NCI-H1417 treated with DMSO at 0.1 percent for 48 hours (cell line): ENCODE measurements around the gene GPR180.
A peak's percentile ranks its signal among the peaks of the same experiment; 100 is the strongest.
"Not testable (repeated sequence)": the region's sequence is repeated elsewhere in the genome, so short reads cannot be mapped to it uniquely, and the experiment has no call there.

ENCODE experiments used
- DNase-seq: peaks from one replicate; lab custom pipeline; 2025; lab: John Stamatoyannopoulos, UW

Gene GPR180

DNA sequence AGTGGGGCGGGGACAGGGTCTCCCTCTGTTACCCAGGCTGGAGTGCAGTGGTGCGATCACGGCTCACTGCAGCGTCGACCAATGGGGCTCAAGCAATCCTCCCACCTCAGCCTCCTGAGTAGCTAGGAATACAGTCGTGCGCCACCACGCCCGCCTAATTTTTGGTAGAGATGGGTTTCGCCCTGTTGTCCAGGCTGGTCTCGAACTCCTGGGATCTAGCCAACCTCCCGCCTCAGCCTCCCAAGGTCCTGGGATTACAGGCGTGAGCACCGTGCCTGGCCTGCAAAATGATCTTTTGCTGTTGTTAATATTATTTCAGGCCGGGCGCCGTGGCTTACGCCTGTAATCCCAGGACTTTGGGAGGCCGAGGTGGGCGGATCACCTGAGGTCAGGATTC lies 5.1 kb upstream of the GPR180 start:
- DNase-seq, result no peak

DNA sequence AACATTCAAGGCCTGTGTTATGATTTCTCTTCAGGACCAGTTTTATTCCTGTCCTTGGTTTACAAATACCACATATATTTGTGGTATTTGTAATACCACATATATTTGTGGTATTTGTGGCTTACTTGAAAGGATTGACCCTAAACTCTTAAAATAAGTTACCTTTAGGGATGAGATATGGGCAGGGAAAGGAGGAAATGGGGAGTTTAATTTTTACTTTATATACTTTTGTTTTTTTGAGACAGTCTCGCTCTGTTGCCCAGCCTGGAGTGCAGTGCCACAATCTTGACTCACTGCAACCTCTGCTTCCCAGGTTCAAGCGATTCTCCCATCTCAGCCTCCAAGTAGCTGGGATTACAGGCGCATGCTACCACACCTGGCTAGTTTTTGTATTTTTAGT lies 3.4 kb upstream of the GPR180 start:
- no peak for DNase-seq

DNA sequence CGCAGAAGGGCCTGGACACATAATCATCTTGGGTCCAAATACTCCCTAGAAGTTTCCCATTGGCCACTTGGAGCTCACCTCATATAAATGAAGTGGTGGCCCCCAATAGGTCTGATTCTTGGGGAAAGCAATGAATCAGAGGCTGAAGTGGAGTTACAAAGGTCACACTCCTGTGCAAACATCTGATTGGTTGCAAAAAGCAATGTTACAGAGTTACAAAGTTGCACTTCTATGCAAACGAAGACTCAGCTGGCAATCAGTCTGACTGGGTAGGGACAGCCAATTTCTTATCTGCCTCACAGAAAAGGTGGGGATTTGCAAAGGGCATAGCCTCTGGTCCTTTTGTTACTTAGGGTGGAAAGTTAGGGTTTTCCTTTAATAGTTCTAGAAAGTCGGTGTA lies 1.8 kb upstream of the GPR180 start:
- no peak for DNase-seq

DNA sequence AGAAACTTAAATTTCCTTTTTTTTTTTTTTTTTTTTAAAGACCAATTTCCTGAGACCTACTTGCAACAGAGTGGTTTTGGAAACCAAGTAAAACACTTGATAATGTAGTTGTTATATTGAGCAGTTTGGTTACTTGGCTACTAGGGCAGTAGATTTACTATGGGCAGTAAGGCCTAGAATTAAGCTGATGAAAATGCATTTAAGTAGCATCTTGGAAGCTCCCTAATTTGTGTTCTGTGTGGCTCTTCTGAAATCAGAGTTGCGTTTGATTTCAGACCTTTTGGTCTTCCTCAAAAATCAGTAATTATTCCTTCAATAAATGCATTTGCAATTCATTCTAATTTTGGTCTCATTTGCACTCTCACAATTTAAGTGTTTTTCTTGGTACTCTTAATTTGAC lies 810 bp downstream of the GPR180 start:
- no peak for DNase-seq

DNA sequence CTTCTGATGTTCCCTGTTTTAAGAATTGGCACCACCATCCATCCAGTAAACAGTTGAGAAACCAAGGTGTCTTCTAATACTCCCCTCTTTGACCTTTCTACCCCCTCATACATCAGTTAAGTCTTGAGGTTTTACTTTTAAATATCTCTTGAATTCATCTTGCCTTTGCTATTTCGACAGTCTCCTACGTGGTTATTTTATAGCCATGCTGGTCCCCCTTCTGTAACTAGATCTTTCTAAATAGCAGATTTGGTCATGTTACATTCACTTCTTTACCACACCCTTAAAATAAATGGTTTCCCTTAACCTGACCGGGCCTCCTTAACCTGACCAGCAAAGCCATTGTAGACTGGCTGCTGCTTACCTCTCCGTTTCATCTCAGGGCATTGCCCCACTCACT lies 5.4 kb downstream of the GPR180 start:
- DNase-seq, result no peak

DNA sequence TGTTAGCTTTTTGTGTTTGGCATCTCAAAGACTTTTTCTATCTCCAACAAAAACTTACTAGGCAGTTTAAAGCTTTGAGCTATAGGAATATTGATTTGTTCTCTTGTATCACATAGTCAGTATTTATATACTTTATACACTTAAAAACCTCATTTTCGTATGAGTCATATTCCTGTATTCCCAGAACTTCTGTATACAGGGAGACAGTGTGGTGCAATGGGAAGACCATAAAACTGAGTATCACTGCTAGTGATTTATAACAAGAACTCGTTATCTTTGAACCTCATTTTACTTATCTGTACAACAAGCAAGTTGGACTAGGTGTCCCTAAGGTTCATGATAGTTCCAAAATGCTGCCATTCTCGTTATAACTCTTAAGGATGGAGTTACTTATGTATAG lies 6.3 kb downstream of the GPR180 start:
- no peak for DNase-seq

DNA sequence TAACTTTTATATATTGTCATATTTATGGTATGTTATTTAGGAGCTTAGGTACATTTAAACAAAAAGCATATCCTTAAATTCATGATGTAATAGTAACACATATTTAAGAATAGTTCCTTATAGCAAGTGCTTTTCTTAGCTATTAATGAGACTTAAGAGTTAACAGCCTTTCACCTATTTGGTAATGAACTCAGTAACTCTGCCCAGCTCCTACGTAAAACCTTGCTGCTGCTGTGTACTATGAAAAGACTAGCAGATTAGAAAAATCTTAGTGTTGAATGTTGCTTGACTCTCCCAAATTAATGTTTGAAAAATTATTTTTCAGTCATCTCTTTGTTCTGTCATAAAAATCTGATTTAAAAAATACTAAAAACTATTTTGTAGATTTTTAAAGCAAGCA lies 6.9 kb downstream of the GPR180 start:
- no peak for DNase-seq

DNA sequence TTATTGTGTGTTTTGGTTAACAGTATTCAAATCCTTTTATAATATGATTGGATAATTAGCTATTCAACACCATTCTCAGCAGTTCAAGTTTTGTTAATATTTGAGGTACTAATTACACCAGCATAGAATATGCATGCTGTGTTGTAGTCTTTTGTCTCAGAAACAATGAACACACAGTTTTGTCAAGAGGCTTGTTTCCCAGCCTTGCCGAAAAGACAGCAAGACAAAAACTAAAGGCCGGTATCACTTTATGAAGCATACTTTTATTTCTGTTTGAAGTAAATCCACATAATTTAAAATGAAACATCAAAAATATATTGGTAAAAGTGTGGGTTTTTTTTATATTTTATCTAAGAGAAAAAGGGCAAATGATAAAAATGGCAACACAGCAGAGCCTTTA lies 7.5 kb downstream of the GPR180 start:
- DNase-seq, result no peak

DNA sequence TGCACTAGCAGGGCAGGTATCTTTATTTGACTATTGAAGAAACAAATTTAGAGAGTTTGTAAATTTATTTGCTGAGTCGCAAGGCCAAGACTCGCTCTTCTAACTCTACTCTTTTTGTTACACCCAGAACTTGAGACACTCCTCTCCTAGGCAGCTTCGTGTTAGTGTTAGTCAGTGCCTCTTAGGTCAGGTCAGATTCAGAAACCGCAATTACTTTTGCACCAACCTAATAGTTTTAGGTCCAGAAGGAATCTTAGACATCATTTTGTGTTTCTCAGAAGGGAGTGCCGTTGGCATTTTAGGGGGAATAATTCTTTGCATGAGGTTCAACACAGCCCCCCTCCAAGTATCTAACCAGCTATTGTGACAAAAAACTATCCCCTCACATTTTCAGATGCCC lies 8.8 kb downstream of the GPR180 start:
- no peak for DNase-seq

DNA sequence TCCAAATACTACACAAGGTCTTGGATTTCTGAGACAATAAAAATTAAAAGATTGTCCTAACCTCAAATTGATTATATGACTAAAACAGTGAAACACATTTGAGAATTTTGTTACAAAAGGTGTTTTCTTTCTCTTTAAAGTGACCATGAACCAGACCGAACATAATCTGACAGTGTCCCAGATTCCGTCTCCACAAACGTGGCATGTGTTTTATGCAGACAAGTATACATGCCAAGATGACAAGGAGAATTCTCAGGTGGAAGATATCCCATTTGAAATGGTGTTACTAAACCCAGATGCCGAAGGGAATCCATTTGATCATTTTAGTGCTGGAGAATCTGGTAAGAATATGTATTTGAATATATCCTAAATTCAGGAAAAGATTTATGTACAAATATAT lies 10.4 kb downstream of the GPR180 start:
- no peak for DNase-seq

DNA sequence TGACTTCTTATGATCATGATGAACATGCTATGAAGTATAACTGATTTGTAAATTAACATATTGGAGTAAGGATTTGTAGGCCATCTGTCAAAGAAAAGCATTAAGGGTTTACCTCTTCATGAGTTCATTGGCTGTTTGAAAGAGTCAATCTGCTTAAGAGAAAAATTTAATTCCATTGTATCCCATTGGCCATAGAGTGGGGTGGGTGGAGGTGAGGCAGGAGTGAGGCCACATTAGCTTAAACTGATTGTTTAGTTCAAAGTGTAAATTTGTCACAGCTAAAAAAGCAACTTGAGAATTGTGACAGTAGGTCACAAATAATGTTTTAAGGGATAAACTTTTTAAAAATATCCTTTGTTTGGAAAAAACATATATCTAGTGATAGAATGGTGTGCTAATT lies 11.4 kb downstream of the GPR180 start:
- DNase-seq, result no peak

DNA sequence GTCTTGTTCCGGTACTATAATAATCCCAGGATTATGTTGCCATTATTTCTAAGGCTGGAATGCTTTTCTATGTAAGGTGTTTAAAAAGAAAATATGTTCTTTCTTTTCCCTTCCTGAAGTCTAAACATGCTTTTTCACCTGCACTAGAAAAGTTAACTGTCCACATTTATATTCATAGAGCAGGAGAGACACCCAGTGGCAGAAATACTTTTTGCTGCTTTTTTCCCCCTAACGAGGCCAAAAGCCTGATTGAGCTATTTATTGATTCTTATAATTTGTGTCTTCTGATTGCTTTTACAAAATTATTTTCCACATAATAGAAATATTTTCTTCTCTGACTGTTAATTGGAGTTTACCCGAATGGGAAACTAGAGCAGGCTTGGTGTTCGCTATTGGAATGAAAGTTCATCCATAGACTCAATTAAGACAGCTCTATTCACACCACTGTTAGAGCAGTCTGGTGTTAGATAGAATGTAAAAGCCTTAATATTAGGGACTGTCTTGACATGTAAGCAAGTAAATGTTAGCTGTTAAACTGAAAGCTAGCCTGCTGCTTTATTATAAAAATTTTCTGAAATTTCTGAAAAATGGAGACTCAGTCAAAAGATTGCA lies 15.8 kb downstream of the GPR180 start:
- DNase-seq, result no peak

DNA sequence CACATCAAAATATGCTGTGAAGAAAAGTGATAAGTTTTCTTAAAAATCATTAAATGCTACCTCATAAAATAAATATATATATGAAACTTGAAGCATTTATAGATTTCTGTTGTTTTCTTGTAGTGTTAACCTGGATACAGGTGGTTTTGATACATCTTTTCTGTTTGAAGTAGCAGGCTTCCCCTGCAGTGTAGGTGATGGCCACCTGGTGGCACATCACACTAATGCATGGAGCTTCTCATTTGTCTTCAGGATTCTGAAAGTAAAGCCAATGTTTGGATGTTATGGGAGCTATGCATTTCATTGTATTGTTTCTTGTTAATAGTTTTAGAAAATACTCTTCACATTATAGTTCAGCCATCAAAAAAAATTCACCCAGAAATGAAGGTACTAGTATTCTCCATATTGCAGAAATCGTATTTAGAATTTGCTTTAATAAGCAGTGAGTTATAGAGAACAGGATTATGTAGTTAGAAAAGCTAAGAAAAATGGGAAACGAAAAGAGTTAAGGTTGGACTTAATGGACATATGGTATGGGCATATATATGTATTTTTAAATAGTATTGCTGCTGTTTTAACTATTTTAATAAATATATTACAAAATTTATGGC lies 18.7 kb downstream of the GPR180 start:
- DNase-seq, result no peak

DNA sequence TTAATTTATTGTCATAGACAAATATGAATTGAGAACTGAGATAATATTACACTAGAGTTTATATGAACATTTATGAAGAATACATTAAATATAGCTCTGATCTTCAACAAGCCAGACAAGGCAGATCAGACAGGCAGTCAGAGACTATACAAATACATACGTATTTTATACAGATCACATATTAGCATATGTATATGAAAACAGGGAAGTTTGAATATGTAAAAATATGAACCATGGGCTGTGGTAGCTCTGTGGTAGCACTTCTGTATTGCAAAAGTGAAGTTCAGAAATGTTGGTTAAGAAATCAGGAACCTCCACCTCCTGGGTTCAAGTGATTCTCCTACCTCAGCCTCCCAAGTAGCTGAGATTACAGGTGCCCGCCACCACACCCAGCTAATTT lies 20.7 kb downstream of the GPR180 start:
- no peak for DNase-seq

DNA sequence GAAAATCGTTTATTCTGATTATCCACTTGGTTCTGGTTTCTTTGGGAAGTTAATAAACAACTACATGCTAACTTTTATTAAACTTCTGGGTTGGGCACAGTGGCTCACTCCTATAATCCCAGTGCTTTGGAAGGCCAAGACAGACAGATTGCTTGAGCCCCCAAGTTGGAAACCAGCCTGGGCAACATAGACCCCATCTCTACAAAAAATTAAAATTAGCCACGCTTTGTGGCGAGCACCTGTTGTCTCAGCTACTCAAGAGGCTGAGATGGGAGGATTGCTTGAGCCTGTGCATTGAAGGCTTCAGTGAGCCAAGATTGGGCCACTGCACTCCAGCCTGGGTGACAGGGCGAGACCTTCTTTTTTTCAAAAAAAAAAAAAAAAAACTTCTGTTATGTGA lies 21.7 kb downstream of the GPR180 start:
- no peak for DNase-seq

DNA sequence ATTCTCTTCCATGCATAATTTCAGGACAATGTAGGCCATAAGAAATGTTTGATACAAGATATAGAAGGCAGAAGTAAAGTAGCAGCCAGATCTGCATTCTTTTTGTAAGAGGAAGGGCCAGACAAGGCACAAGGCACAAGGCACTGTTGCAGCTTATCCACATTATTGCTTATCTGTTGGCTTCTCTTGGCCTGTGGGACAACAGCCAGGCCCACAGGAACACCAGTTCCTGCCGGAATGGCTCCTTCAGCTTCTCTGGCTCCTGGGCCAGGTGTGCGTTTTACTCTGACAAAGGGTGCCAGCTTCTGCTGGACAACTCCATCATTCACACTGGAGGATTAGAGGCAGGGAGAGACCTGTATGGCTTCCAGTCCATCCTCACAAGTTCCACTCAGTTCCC lies 29.2 kb downstream of the GPR180 start:
- DNase-seq, result no peak

DNA sequence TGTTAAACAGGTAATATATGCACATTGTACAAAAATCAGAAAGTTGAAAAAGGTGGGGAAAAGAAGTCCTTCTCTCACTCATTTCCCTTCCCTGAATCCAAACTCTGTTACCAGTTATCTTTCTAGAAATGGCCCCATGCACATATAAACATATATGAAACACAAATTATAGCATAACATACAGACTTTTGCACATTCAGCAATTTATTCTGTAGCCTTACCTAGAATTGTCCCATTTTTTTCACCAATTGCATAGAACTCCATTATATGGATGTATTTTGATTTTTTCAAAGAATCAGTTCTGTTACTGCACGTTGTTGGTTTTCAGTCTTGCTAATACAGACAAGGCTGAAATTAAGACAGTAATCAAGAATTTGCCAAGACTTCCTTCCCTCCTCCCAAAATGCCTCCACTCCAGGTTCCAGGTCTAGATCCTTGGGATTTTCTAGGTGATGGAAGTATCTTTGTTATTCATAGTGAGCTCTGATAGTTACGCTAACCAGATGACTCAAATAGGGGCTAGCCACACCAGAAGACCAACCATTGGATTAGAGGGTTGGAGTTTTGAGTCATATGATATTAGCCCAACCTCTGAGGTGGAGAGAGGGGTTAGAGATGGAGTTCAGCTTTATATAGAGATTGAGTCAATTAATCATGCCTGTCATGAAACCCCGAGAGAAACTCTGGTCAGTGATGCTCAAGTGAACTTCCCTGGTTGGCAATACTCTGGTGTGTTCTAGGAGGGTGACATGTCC lies 30.7 kb downstream of the GPR180 start:
- no peak for DNase-seq

DNA sequence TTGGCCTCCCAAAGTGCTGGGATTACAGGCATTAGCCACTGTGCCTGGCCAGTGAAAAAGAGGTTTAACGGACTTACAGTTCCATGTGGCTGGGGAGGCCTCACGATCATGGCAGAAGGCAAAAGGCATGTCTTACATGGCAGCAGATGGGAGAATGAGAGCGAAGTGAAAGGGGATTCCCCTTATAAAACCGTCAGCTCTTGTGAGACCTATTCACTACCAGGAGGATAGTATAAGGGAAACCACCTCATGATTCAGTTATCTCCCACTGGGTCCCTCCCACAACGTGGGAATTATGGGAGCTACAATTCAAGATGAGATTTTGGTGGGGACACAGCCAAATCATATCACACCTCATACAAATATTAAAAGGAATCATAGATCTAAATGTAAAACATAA lies 34.4 kb downstream of the GPR180 start:
- DNase-seq, result not testable (repeated sequence)

DNA sequence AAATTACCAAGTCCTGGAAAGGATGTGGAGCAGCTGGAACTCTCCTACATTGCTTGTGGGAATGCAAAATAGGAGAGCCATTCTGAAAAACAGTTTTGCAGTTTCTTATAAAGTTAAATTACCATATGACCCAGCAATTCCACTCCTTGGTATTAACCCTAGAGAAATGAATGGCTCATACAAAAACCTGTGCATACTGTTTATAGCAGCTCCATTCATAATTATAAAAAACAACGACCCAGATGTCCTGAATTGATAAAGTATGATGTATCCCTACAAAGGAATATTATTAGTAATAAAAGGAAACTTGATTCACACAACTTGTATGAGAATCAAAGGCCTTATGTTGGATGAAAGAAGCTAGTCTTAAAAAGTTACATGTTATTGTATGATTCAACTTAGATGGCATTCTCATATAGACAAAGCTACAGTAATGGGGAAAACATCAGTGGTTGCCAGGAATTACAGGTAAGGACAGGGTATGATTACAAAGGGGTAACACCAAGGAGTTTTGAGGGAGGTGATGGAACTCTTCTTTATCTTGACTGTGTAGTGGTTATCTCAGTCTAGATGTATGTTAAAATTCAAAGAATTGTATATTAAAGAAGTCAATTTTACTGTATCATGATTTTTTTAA lies 35.4 kb downstream of the GPR180 start:
- no peak for DNase-seq

DNA sequence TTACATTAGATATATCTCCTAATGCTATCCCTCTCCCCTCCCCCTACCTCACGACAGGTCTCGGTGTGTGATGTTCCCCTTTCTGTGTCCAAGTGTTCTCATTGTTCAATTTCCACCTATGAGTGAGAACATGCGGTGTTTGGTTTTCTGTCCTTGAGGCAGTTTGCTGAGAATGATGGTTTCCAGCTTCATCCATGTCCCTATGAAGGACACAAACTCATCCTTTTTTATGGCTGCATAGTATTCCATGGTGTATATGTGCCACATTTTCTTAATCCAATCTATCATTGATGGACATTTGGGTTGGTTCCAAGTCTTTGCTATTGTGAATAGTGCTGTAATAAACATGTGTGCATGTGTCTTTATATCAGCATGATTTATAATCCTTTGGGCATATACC lies 36.0 kb downstream of the GPR180 start:
- not testable (repeated sequence) for DNase-seq

DNA sequence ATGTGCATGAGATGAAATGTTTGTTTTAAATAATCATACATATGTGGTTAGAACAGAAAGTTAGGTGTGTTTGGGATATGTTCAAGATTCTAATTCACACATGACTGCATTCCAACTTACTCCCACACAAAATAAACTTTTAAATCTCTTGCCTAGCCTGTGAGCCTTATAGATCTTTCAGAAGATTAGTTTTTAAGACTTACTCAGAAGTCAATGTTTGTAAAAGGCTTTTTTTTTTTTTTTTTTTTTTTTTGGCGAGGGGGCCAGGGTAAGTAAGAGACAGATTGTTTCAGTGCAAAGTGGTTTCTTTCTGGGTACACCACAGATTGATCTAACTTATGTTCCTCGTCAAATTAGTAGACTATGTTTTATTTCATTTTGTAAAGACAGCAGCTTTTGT lies 39.1 kb downstream of the GPR180 start:
- DNase-seq, result no peak

DNA sequence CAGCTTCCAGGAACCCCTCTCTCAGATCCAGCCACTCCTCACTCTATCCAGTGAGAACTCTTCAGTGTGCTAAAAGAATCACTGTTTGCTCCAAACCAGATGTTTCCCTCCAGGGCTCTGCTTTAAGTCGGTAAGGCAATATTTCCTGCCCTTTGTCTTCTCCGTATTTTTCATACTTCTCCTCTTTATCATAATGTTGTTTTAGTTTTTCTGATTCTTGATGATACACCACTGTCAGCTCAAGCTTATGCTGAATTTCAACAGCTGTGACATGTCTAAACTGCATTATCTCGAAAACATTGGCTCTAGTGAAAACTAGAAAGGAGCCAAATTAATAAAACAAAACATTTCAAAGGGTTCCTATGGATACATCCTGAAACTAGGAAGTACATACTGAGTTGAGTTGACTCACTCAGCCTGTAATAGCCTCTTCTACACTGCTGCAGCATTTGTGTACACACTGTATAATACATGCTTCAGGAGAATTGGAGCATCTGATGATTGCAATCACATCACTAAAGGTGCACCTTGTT lies 39.8 kb downstream of the GPR180 start:
- DNase-seq, result peak; percentile 100

DNA sequence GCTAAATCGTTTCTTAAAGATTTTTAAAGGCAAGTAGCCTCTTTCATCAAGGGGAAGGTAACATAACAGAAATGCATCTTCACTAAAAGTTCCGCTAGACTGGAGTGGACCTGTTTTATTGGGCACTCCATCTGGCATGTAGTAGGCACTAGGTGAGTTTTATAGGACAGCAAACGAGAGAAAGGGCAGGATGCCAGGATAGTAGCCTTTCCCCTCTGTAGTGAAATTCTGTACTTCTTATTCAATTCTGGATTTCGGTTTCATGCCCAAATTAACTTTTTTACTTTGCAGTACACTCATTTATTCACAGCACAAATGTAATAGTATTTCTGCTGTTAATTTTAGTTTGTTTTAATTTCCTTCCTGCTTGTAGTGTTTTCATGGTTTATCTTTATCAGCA lies 45.2 kb downstream of the GPR180 start:
- DNase-seq, result no peak
